SK-N-SH treated with all-trans-retinoic acid at 6 μM for 48 hours (cell line): ENCODE data around the gene GMPS.
A peak's percentile ranks its signal among the peaks of the same experiment; 100 is the strongest.
"Not testable (repeated sequence)": the region's sequence is repeated elsewhere in the genome, so short reads cannot be mapped to it uniquely, and the experiment has no call there.

Experiments
- ATAC-seq: fragments of 200-7000 bp; cut with Tn5 transposase; 3 replicates; pipeline ENCODE4 v1.9.1; 2020; ENCODE audit warnings: mild to moderate bottlenecking, moderate library complexity
- ARNTL ChIP-seq: fragments of 450-650 bp; formaldehyde crosslinking; IDR thresholded peaks from 2 replicates; pipeline ENCODE4 v1.5.0; 2020; ENCODE audit warnings: low read depth, mild to moderate bottlenecking, moderate library complexity, borderline replicate concordance
- BACH2 ChIP-seq: fragments of 250-450 bp; sonication (Bioruptor Pico); IDR thresholded peaks from 2 replicates; pipeline ENCODE4 v1.9.0; 2021; ENCODE audit warnings: mild to moderate bottlenecking, borderline replicate concordance
- CSDC2 ChIP-seq: fragments of 250-450 bp; sonication (Bioruptor Pico); IDR thresholded peaks from 2 replicates; pipeline ENCODE4 v1.5.0; 2020; ENCODE audit warnings: mild to moderate bottlenecking, moderate library complexity
- ESRRG ChIP-seq: fragments of 250-450 bp; sonication (Bioruptor Pico); IDR thresholded peaks from 2 replicates; pipeline ENCODE4 v1.6.1; 2021; ENCODE audit warnings: mild to moderate bottlenecking
- TCF4 ChIP-seq: fragments of 250-450 bp; sonication (Bioruptor Pico); IDR thresholded peaks from 2 replicates; pipeline ENCODE4 v1.8.0; 2021; ENCODE audit warnings: mild to moderate bottlenecking, moderate library complexity, borderline replicate concordance
- TOX ChIP-seq: fragments of 250-450 bp; sonication (Bioruptor Pico); IDR thresholded peaks from 2 replicates; pipeline ENCODE4 v1.8.0; 2021; ENCODE audit warnings: mild to moderate bottlenecking, moderate library complexity, borderline replicate concordance
- ZC3H10 ChIP-seq: fragments of 250-450 bp; sonication (Bioruptor Pico); IDR thresholded peaks from 2 replicates; pipeline ENCODE4 v1.5.1; 2021; ENCODE audit warnings: mild to moderate bottlenecking, moderate library complexity
- ZFP3 ChIP-seq: fragments of 250-450 bp; sonication (Bioruptor Pico); IDR thresholded peaks from 2 replicates; pipeline ENCODE4 v1.5.0; 2020; ENCODE audit warnings: mild to moderate bottlenecking, moderate library complexity
- ZFP30 ChIP-seq: fragments of 450-650 bp; formaldehyde crosslinking; IDR thresholded peaks from 2 replicates; pipeline ENCODE4 v1.5.0; 2022; ENCODE audit warnings: mild to moderate bottlenecking, moderate library complexity
- ZNF565 ChIP-seq: fragments of 450-650 bp; formaldehyde crosslinking; conservative IDR thresholded peaks from 2 replicates; pipeline ENCODE4 v1.5.0; 2020; ENCODE audit warnings: low read depth, mild to moderate bottlenecking, moderate library complexity
- ZNF70 ChIP-seq: fragments of 450-650 bp; formaldehyde crosslinking; IDR thresholded peaks from 2 replicates; pipeline ENCODE4 v1.5.0; 2020; ENCODE audit warnings: mild to moderate bottlenecking, moderate library complexity
- ZNF8 ChIP-seq: fragments of 450-650 bp; formaldehyde crosslinking; IDR thresholded peaks from 2 replicates; pipeline ENCODE4 v1.5.0; 2020; ENCODE audit warnings: mild to moderate bottlenecking, moderate library complexity
- TF ChIP-seq, protein P1 (sequence below): fragments of 250-450 bp; sonication (Bioruptor Pico); IDR thresholded peaks from 2 replicates; pipeline ENCODE4 v1.8.0; 2021; ENCODE audit warnings: low read depth, mild to moderate bottlenecking, moderate library complexity, borderline replicate concordance
- TF ChIP-seq, protein P2 (sequence below): fragments of 250-450 bp; sonication (Bioruptor Pico); IDR thresholded peaks from 2 replicates; pipeline ENCODE4 v1.8.0; 2020; ENCODE audit warnings: mild to moderate bottlenecking, moderate library complexity, borderline replicate concordance
- TF ChIP-seq, protein P3 (sequence below): fragments of 250-450 bp; sonication (Bioruptor Pico); IDR thresholded peaks from 2 replicates; pipeline ENCODE4 v1.5.0; 2020; ENCODE audit warnings: mild to moderate bottlenecking, moderate library complexity

The GMPS gene

DNA sequence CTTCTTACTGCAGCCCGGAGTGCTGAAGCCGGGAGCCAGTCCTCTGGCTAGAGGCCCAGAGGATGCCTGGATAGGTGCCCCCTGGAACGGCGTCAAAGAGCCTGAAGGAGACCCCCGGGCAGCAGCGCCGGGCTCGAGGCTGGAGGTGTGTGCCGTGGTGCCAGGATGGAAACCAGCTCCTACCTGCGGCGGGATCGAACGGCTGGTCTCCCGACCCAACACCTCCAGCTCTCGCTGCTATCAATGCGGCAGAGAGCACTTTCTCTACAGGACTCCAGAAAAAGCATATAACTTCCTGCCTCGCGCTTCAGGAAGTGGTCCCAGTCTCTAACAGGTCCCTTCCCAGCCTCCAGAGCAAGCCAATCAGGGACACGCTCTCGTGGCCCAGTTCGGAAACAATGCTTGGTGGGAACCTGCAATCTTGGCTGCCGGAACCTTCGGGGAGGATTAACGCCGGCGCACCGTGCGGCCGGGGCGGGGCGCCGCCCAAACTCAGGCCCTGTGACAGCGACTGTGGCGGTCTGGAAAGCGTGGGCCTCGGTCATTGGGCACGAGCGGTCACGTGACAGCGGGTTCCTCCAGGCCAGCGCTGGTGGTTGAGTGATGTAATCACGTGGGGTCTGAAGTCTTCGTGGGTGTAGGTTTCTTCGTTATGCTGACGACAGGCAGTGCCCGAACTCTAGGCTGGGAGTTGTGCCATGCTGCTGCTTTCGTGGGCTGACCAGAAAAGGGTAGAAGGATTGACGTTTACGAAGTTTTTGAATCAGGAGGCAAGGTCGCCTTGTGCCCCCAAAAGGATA, 16.1 kb upstream of the GMPS start, which contains the start of gene SLC33A1 (continued):
- TF ChIP-seq, protein P1, sequence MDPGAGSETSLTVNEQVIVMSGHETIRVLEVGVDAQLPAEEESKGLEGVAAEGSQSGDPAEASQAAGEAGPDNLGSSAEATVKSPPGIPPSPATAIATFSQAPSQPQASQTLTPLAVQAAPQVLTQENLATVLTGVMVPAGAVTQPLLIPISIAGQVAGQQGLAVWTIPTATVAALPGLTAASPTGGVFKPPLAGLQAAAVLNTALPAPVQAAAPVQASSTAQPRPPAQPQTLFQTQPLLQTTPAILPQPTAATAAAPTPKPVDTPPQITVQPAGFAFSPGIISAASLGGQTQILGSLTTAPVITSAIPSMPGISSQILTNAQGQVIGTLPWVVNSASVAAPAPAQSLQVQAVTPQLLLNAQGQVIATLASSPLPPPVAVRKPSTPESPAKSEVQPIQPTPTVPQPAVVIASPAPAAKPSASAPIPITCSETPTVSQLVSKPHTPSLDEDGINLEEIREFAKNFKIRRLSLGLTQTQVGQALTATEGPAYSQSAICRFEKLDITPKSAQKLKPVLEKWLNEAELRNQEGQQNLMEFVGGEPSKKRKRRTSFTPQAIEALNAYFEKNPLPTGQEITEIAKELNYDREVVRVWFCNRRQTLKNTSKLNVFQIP (CRISPR knock-in tag) = no peak
- TF ChIP-seq TCF4 (CRISPR knock-in tag) (no peak), TOX (CRISPR knock-in tag) (no peak), ESRRG (CRISPR knock-in tag) (no peak), ZNF565 (CRISPR knock-in tag) (0 out of 2 replicates have a peak, but pooled peaks have one; percentile 57)
- TF ChIP-seq, protein P2, sequence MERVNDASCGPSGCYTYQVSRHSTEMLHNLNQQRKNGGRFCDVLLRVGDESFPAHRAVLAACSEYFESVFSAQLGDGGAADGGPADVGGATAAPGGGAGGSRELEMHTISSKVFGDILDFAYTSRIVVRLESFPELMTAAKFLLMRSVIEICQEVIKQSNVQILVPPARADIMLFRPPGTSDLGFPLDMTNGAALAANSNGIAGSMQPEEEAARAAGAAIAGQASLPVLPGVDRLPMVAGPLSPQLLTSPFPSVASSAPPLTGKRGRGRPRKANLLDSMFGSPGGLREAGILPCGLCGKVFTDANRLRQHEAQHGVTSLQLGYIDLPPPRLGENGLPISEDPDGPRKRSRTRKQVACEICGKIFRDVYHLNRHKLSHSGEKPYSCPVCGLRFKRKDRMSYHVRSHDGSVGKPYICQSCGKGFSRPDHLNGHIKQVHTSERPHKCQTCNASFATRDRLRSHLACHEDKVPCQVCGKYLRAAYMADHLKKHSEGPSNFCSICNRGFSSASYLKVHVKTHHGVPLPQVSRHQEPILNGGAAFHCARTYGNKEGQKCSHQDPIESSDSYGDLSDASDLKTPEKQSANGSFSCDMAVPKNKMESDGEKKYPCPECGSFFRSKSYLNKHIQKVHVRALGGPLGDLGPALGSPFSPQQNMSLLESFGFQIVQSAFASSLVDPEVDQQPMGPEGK (CRISPR knock-in tag) = no peak
- TF ChIP-seq, protein P3, sequence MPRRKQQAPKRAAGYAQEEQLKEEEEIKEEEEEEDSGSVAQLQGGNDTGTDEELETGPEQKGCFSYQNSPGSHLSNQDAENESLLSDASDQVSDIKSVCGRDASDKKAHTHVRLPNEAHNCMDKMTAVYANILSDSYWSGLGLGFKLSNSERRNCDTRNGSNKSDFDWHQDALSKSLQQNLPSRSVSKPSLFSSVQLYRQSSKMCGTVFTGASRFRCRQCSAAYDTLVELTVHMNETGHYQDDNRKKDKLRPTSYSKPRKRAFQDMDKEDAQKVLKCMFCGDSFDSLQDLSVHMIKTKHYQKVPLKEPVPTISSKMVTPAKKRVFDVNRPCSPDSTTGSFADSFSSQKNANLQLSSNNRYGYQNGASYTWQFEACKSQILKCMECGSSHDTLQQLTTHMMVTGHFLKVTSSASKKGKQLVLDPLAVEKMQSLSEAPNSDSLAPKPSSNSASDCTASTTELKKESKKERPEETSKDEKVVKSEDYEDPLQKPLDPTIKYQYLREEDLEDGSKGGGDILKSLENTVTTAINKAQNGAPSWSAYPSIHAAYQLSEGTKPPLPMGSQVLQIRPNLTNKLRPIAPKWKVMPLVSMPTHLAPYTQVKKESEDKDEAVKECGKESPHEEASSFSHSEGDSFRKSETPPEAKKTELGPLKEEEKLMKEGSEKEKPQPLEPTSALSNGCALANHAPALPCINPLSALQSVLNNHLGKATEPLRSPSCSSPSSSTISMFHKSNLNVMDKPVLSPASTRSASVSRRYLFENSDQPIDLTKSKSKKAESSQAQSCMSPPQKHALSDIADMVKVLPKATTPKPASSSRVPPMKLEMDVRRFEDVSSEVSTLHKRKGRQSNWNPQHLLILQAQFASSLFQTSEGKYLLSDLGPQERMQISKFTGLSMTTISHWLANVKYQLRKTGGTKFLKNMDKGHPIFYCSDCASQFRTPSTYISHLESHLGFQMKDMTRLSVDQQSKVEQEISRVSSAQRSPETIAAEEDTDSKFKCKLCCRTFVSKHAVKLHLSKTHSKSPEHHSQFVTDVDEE (CRISPR knock-in tag) = 0 out of 2 replicates have a peak, but pooled peaks have one; percentile 32

DNA sequence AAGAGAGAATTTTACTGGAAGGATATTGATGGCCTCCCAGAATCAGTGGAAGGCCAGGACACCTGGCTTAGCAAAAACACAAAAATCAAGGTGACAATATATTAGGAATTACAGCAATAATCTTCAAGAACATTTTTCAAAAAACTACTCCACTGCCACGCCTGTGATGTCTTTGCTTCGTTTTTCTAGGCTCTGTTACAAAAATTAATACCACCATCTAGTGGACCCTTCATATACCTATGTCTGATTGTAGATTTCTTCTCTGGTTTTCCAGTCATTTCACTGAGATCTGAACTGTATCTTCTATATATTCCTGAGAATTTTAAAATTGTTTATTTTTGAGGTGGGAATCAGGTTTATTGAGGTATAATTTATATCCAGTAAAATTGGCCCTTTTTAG, 10.6 kb upstream of the GMPS start:
- ATAC-seq = peak; percentile 88
- TF ChIP-seq ARNTL (CRISPR knock-in tag) = no peak
- TF ChIP-seq BACH2 (CRISPR knock-in tag) = no peak
- no peak for TF ChIP-seq TOX (CRISPR knock-in tag)
- TF ChIP-seq CSDC2 (CRISPR knock-in tag) = no peak
- TF ChIP-seq TCF4 (CRISPR knock-in tag) = no peak

DNA sequence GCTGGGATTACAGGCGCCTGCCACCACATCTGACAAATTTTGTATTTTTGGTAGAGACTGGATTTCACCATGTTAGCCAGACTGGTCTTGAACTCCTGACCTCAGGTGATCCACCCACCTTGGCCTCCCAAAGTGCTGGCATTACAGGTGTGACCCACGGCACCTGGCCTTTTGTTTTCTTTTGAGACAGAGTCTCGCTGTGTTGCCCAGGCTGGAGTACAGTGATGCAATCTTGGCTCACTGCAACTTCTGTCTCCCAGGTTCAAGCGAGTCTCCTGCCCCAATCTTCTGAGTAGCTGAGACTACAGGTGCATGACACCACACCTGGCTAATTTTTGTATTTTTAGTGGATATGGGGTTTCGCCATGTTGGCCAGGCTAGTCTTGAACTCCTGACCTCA, 10.0 kb upstream of the GMPS start:
- not testable (repeated sequence) for ATAC-seq

DNA sequence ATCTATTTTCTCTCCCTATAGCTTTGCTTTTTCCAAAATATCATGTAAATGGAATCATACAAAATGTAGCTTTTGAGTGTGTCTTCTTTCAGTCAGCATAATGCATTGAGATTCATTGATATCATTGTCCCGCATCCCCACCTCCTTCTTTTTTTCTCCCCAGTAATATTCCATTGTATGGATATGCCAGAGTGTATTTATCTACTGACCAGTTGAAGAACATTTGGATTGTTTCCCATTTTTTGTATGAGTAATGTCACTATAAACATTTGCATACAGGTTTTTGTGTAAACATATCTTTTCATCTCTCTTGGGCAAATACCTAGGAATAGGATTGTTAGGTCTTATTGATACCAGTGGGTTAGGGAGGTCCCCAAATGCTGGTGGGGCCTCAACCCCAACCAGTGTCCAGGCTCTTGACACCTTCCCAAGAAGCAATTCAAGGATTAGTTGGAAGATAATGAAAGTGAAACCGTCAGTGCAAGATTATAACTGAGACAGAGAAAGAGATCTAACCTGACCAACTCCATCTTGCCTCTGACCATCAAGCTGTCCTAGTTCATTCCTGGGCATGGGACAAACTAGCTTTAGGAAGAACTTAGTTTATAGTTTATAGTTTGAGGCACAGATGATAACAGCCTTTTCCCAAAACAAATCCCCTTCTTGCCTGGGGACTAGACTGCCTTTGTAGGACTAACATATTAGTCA, 8.8 kb upstream of the GMPS start:
- TF ChIP-seq ZFP3 (CRISPR knock-in tag) = no peak
- peak; percentile 91 for TF ChIP-seq ZNF8 (CRISPR knock-in tag)
- ATAC-seq = no peak

DNA sequence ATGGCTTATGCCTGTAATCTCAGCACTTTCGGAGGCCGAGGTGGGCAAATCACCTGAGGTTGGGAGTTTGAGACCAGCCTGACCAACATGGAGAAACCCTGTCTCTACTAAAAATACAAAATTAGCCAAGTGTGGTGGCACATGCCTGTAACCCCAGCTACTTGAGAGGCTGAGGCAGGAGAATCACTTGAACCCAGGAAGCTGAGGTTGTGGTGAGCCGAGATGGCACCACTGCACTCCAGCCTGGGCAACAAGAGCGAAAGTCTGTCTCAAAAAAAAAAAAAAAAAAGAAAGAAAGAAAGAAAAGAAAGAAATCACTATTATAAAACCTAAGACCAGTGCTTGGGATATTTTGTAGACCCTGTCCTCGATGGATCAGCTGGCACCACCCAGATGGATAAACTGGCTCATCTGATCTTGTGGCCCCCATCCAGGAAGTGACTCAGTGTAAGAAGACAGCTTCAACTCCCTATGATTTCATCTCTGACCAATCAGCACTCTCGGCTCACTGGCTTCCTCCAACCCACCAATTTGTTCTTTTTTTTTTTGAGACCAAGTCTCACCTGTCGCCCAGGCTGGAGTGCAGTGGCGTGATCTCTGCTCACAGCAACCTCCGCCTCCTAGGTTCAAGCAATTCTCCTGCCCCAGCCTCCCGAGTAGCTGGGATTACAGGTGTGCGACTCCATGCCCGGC, 8.0 kb upstream of the GMPS start:
- ATAC-seq = peak; percentile 69

DNA sequence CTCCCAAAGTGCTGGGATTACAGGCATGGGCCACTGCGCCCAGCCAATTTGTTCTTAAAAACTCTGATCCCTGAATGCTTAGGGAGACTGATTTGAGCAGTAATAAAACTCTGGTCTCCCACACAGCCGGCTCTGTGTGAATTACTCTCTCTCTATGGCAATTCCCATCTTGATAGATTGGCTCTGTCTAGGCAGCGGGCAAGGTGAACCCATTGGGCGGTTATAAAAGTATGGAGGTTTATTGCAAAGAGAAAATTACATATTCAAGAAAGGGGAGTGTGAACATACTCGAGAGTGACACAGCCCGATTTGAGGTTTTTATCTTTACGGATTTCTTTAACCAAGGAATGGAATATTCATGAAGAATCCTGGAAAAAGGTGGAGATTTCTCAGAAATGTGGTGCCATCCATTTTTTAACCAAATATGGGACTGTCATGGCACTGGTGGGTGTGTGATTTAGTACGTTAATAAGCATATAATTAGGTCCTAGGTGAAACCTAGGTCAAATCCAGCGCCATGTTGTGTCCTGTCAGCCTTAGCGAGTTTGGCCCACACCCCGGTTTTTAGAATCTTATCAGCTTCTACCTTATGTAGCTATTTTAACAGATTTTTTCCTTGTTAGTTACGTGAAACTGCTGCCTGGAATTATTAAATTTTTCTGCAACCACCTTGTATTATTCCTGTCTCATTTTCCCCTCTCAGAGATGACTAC, 7.2 kb upstream of the GMPS start:
- ATAC-seq = no peak
- TF ChIP-seq ZNF565 (CRISPR knock-in tag) (no peak), ZFP30 (CRISPR knock-in tag) (no peak), ZC3H10 (CRISPR knock-in tag) (no peak), ZNF70 (CRISPR knock-in tag) (no peak), ARNTL (CRISPR knock-in tag) (no peak), TOX (CRISPR knock-in tag) (no peak), ESRRG (CRISPR knock-in tag) (no peak), BACH2 (CRISPR knock-in tag) (no peak), TCF4 (CRISPR knock-in tag) (no peak)
- TF ChIP-seq, protein P2 (CRISPR knock-in tag) = no peak
- TF ChIP-seq, protein P1 (CRISPR knock-in tag) = no peak
